Testis (tissue), 2 donors: ENCODE results near the gene CACNA1E.

ENCODE experiments used
- POLR2A ChIP-seq: fragments of 450-650 bp; IDR thresholded peaks from one replicate; pipeline ENCODE4 v1.6.1; 2017; ENCODE audit warnings: antibody characterized with exemption, mild to moderate bottlenecking, moderate library complexity
- TF ChIP-seq, protein P1 (sequence below), 3 experiments: fragments of 450-650 bp in 2 of 3; fragments of 200-600 bp in 1 of 3; sonication (generic) in 1 of 3; IDR thresholded peaks; one replicate each; pipeline ENCODE4 v1.5.1; 2016 to 2019; ENCODE audit warnings: antibody characterized with exemption in 3 of 3, mild to moderate bottlenecking in 2 of 3, moderate library complexity in 1 of 3

- no peak for TF ChIP-seq POLR2A
- TF ChIP-seq, protein P1, sequence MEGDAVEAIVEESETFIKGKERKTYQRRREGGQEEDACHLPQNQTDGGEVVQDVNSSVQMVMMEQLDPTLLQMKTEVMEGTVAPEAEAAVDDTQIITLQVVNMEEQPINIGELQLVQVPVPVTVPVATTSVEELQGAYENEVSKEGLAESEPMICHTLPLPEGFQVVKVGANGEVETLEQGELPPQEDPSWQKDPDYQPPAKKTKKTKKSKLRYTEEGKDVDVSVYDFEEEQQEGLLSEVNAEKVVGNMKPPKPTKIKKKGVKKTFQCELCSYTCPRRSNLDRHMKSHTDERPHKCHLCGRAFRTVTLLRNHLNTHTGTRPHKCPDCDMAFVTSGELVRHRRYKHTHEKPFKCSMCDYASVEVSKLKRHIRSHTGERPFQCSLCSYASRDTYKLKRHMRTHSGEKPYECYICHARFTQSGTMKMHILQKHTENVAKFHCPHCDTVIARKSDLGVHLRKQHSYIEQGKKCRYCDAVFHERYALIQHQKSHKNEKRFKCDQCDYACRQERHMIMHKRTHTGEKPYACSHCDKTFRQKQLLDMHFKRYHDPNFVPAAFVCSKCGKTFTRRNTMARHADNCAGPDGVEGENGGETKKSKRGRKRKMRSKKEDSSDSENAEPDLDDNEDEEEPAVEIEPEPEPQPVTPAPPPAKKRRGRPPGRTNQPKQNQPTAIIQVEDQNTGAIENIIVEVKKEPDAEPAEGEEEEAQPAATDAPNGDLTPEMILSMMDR (IDR thresholded peaks at IDR 0.05), result no peak
These were observed 338.4 kb downstream of the CACNA1E start for GRCh38 chr1:181821701-181822100.
